Activated CD8-positive, alpha-beta T cell treated with anti-CD3 and anti-CD28 coated beads for 36 hours (primary cell): Measurements from ENCODE around the gene CLDND2. TPM values are rescaled to one million over a fixed set of nuclear protein-coding genes. Genes with fewer than 3 reads are reported as not detected.
A peak's percentile ranks its signal among the peaks of the same experiment; 100 is the strongest.

Experiments
- ATAC-seq: fragments of 200-7000 bp; cut with Tn5 transposase; one replicate; pipeline ENCODE4 v1.10.0; 2021; ENCODE audit warnings: mild to moderate bottlenecking, moderate library complexity
- CTCF ChIA-PET: fragments of 350-600 bp; sonication (Branson Sonifier 250); formaldehyde crosslinking; loops from one replicate; lab custom pipeline; 2021; ENCODE audit warnings: antibody characterized with exemption; lab: Charles Lee
- POLR2A ChIA-PET: fragments of 350-600 bp; sonication (Branson Sonifier 250); formaldehyde crosslinking; loops from one replicate; lab custom pipeline; 2021; ENCODE audit warnings: antibody characterized with exemption; lab: Charles Lee
- DNase-seq: peaks from one replicate; pipeline ENCODE4 v3.0.0-alpha.2; 2020
- H3K27ac Mint-ChIP-seq: one replicate; pipeline ENCODE4 v1.8.0; 2021; ENCODE audit warnings: mild to moderate bottlenecking, mixed read lengths
- H3K27me3 Mint-ChIP-seq: one replicate; pipeline ENCODE4 v1.8.0; 2021; ENCODE audit warnings: mixed read lengths
- H3K36me3 Mint-ChIP-seq: one replicate; pipeline ENCODE4 v1.8.0; 2021; ENCODE audit warnings: low read depth, mixed read lengths
- H3K4me1 Mint-ChIP-seq: one replicate; pipeline ENCODE4 v1.8.0; 2021; ENCODE audit warnings: low read depth, mixed read lengths
- H3K4me3 Mint-ChIP-seq: one replicate; pipeline ENCODE4 v1.8.0; 2021; ENCODE audit warnings: mild to moderate bottlenecking, moderate library complexity, mixed read lengths
- H3K9me3 Mint-ChIP-seq: one replicate; pipeline ENCODE4 v1.8.0; 2021; ENCODE audit warnings: mixed read lengths
- intact Hi-C: fragments of 100-400 bp; cut with micrococcal nuclease; formaldehyde crosslinking; loops from one replicate; pipeline ENCODE4 v1.10.0; 2022
- total RNA-seq, 2 experiments: library from RNA; stranded (reverse); gene quantifications; one replicate each; pipeline ENCODE4 v1.2.3, GENCODE V29; 2021
- TF ChIP-seq, protein P1 (sequence below): fragments of 200-600 bp; IDR thresholded peaks from one replicate; pipeline ENCODE4 v1.8.0; 2022; ENCODE audit warnings: antibody characterized with exemption, mild to moderate bottlenecking

Gene CLDND2
- total RNA-seq, 2 experiments from 2014 or later, result 5.0 to 5.4 TPM

DNA sequence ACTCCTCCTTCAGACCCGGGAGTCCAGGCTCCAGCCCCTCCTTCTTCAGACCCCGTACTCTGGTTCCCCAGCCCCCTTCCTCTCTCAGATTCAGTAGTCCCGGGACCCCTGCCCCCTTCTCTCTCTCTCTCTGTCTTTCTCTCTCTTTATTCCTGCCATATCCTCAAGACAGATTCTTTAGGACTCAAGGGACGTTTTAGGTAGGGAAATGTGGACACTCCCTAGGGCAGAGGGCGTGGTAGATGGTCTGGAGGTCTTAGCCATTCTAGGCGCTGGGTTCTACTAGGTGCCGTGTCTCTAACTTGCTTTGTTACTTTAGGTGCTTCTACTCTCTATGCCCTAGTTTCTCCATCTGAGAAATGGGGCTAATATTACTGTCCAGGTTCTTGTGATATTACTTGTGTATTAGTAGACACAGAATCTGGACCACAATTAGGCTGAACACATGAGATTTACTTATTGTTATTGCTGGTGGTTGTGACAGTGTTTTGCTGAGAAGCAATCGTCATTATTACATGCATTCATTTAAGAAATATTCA is 22.3 kb upstream of the CLDND2 start:
- intact Hi-C loops, result no loop called here
- no peaks in the 10 kb centered on the region for H3K27me3 Mint-ChIP-seq
- POLR2A ChIA-PET, result interaction anchor here (1.3 kb wide), 1 partner anchor 19 kb away, joined by 5 read pairs; the partner anchor contains the start of gene NKG7

GRCh38 chr19:51389143-51389542 is 20.3 kb upstream of the CLDND2 start:
- CTCF ChIA-PET, result no interaction called here

More for the DNA sequence above, 22.3 kb upstream of the CLDND2 start:
- Mint-ChIP-seq H3K9me3 (peaks cover 1% of the 10 kb centered on the region), H3K4me3 (no peak overlapping the region), H3K4me1 (peaks cover 45% of the 10 kb centered on the region), H3K27ac (peak overlapping the region; percentile 78), H3K36me3 (peaks cover 11% of the 10 kb centered on the region)
- CTCF ChIA-PET, result interaction anchor here (0.8 to 1.7 kb wide), 5 partner anchors 10 to 124 kb away, joined by 3 to 4 read pairs (median 3); no protein-coding TSS in a partner anchor
- ATAC-seq (no peak), DNase-seq (no peak)
- TF ChIP-seq, protein P1, sequence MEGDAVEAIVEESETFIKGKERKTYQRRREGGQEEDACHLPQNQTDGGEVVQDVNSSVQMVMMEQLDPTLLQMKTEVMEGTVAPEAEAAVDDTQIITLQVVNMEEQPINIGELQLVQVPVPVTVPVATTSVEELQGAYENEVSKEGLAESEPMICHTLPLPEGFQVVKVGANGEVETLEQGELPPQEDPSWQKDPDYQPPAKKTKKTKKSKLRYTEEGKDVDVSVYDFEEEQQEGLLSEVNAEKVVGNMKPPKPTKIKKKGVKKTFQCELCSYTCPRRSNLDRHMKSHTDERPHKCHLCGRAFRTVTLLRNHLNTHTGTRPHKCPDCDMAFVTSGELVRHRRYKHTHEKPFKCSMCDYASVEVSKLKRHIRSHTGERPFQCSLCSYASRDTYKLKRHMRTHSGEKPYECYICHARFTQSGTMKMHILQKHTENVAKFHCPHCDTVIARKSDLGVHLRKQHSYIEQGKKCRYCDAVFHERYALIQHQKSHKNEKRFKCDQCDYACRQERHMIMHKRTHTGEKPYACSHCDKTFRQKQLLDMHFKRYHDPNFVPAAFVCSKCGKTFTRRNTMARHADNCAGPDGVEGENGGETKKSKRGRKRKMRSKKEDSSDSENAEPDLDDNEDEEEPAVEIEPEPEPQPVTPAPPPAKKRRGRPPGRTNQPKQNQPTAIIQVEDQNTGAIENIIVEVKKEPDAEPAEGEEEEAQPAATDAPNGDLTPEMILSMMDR, result no peak

DNA sequence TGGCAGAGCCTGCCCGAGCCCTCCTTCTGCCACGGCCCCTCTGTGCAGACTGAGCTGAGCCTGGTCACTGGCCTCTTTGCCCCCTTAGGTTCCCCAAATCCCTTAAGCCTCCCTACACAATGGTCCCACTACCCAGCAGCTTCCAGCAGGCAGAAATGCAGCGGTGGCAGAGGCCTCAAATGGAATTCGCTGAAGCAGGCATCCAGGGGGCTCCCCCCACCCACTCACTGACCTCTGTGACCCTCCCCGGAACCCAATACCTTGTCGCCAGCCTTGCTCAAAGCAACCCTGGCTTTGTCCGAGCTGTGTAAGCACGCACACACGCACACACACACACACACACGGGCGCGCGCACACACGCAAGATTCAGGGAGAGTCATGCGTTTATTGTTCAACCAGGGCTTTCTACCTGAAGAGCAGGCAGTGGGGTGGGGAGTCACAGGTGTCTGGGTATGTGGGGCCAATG is 19.2 kb upstream of the CLDND2 start, which contains the start of gene LIM2:
Gene LIM2, minus strand, starts transcription at position 51 of the 466 bp plus-strand sequence. CDS start 531 bp downstream, outside the sequence.
- H3K27me3 Mint-ChIP-seq, result no peaks in the 10 kb centered on the region
- POLR2A ChIA-PET, result interaction anchor here (0.7 to 3.0 kb wide), 3 partner anchors 9 to 36 kb away, joined by 3 to 15 read pairs (median 8); partner anchors contain the start of gene NKG7
- CTCF ChIA-PET, result interaction anchor here (1.2 to 1.3 kb wide), 2 partner anchors 10 to 28 kb away, joined by 3 to 4 read pairs; no protein-coding TSS in a partner anchor
- peaks cover 28% of the 10 kb centered on the region for H3K4me1 Mint-ChIP-seq
- intact Hi-C loops, result no loop called here
- H3K4me3 Mint-ChIP-seq, result peak within 1 kb of the TSS; percentile 44
- H3K9me3 Mint-ChIP-seq, result peaks cover 1% of the 10 kb centered on the region
- H3K27ac Mint-ChIP-seq, result peak within 1 kb of the TSS; percentile 60
- DNase-seq, result peak; percentile 54
- peaks cover 1% of the 10 kb centered on the region for H3K36me3 Mint-ChIP-seq
- peak; percentile 18 for ATAC-seq
- TF ChIP-seq, protein P1, result no peak

More at GRCh38 chr19:51389143-51389542, 20.3 kb upstream of the CLDND2 start:
- POLR2A ChIA-PET, result interaction anchor here (2.4 to 3.0 kb wide), 2 partner anchors 10 to 18 kb away, joined by 8 to 15 read pairs; partner anchors contain the start of gene NKG7
- TF ChIP-seq, protein P1, result no peak
- ATAC-seq (no peak), DNase-seq (no peak)
- intact Hi-C loops, result no loop called here
- peaks cover 1% of the 10 kb centered on the region for H3K36me3 Mint-ChIP-seq
- H3K27me3 Mint-ChIP-seq, result no peaks in the 10 kb centered on the region
- no peak overlapping the region for H3K27ac Mint-ChIP-seq
- H3K4me3 Mint-ChIP-seq, result no peak overlapping the region
- H3K9me3 Mint-ChIP-seq, result peaks cover 1% of the 10 kb centered on the region
- H3K4me1 Mint-ChIP-seq, result peaks cover 36% of the 10 kb centered on the region

- ATAC-seq (peak; percentile 27), DNase-seq (no peak)
- Mint-ChIP-seq H3K36me3 (peaks cover 2% of the 10 kb centered on the region), H3K9me3 (peaks cover 2% of the 10 kb centered on the region), H3K4me1 (peaks cover 23% of the 10 kb centered on the region), H3K4me3 (peak overlapping the region; percentile 44), H3K27ac (peak overlapping the region; percentile 57), H3K27me3 (no peaks in the 10 kb centered on the region)
- intact Hi-C loops, result no loop called here
- POLR2A ChIA-PET, result interaction anchor here (0.7 to 3.0 kb wide), 3 partner anchors 8 to 16 kb away, joined by 3 to 15 read pairs (median 8); partner anchors contain the start of gene NKG7
- CTCF ChIA-PET, result interaction anchor here (1.0 to 1.3 kb wide), 2 partner anchors 11 to 48 kb away, joined by 3 to 4 read pairs; no protein-coding TSS in a partner anchor
- TF ChIP-seq, protein P1, result no peak
These were observed 18.2 kb upstream of the CLDND2 start for GRCh38 chr19:51386882-51387520.
